Osteocyte (in vitro differentiated cells): ENCODE data around the gene LRRFIP2. TPM values are rescaled to one million over a fixed set of nuclear protein-coding genes. Genes with fewer than 3 reads are reported as not detected.

Experiments used
- DNase-seq: peaks from one replicate; pipeline ENCODE4 v3.0.0; 2021; ENCODE audit warnings: mixed read lengths; ENCODE audit not compliant: unreplicated experiment; ENCODE audit errors: extremely low spot score
- H3K27ac Mint-ChIP-seq: one replicate; pipeline ENCODE4 v1.8.0; 2021; ENCODE audit warnings: mild to moderate bottlenecking, mixed read lengths; ENCODE audit not compliant: unreplicated experiment
- H3K27me3 Mint-ChIP-seq: one replicate; pipeline ENCODE4 v1.8.0; 2021; ENCODE audit warnings: mixed read lengths; ENCODE audit not compliant: unreplicated experiment
- H3K36me3 Mint-ChIP-seq: one replicate; pipeline ENCODE4 v1.8.0; 2021; ENCODE audit warnings: mixed read lengths; ENCODE audit not compliant: unreplicated experiment
- H3K4me1 Mint-ChIP-seq: one replicate; pipeline ENCODE4 v1.8.0; 2021; ENCODE audit warnings: mixed read lengths; ENCODE audit not compliant: unreplicated experiment
- H3K4me3 Mint-ChIP-seq: one replicate; pipeline ENCODE4 v1.8.0; 2021; ENCODE audit warnings: mild to moderate bottlenecking, moderate library complexity, mixed read lengths; ENCODE audit not compliant: unreplicated experiment
- H3K9me3 Mint-ChIP-seq: one replicate; pipeline ENCODE4 v1.8.0; 2021; ENCODE audit warnings: mixed read lengths; ENCODE audit not compliant: unreplicated experiment
- total RNA-seq: library from RNA; stranded (reverse); gene quantifications from 2 replicates; pipeline ENCODE4 v1.2.1, GENCODE V29; 2021
- TF ChIP-seq, protein P1 (sequence below): fragments of 200-600 bp; sonication (generic); IDR thresholded peaks from 2 replicates; pipeline ENCODE4 v1.5.0; 2021; ENCODE audit warnings: antibody characterized with exemption, mild to moderate bottlenecking, moderate library complexity

The LRRFIP2 gene
- total RNA-seq, 1 donor from 2014 or later, result 43.2 TPM

DNA sequence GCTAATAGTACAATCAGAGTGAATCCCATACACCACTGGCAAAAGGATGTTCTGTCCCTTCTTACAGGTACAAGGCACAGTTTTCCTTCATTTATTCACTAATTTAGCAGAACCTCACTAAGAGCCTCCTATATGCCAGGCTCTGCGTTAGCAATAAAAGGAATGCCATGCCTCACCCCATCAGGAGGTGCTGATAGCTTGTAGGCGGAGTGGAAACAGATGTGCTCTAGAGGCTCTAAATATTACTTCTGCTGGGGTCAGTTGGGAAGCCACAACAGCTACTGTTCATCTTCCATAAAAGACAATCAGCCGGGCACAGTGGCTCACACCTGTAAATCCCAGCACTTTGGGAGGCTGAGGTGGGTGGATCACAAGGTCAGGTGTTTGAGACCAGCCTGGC, 156.7 kb downstream of the LRRFIP2 start:
- no peak for DNase-seq
- Mint-ChIP-seq H3K27me3 (no peaks in the 10 kb centered on the region), H3K27ac (no peak overlapping the region), H3K9me3 (no peaks in the 10 kb centered on the region), H3K4me1 (no peaks in the 10 kb centered on the region), H3K4me3 (no peak overlapping the region), H3K36me3 (peaks cover 34% of the 10 kb centered on the region)
- TF ChIP-seq, protein P1, sequence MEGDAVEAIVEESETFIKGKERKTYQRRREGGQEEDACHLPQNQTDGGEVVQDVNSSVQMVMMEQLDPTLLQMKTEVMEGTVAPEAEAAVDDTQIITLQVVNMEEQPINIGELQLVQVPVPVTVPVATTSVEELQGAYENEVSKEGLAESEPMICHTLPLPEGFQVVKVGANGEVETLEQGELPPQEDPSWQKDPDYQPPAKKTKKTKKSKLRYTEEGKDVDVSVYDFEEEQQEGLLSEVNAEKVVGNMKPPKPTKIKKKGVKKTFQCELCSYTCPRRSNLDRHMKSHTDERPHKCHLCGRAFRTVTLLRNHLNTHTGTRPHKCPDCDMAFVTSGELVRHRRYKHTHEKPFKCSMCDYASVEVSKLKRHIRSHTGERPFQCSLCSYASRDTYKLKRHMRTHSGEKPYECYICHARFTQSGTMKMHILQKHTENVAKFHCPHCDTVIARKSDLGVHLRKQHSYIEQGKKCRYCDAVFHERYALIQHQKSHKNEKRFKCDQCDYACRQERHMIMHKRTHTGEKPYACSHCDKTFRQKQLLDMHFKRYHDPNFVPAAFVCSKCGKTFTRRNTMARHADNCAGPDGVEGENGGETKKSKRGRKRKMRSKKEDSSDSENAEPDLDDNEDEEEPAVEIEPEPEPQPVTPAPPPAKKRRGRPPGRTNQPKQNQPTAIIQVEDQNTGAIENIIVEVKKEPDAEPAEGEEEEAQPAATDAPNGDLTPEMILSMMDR, result no peak

DNA sequence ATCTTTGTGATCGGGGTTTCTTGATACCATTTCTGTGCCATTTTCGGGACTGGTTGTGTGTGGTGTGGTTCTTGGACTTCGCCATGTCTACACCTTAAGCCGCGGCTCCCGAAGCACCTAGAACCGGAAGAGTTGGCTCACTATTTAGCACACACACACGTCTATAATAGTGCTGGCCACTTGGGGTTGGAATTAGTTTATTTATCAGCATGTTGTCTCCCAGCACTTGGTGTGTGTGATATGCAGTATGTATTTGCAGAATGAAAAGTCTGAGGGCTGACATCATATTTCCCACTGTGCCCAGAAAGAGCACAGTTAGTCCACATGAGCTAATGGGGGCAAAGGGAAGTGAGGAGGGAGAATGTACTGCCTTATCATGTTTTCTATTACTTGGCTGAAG, 157.5 kb downstream of the LRRFIP2 start:
- DNase-seq, result no peak
- no peak overlapping the region for H3K4me3 Mint-ChIP-seq
- H3K4me1 Mint-ChIP-seq, result no peaks in the 10 kb centered on the region
- H3K9me3 Mint-ChIP-seq, result no peaks in the 10 kb centered on the region
- peaks cover 32% of the 10 kb centered on the region for H3K36me3 Mint-ChIP-seq
- H3K27ac Mint-ChIP-seq, result no peak overlapping the region
- no peaks in the 10 kb centered on the region for H3K27me3 Mint-ChIP-seq
- TF ChIP-seq, protein P1, result no peak

DNA sequence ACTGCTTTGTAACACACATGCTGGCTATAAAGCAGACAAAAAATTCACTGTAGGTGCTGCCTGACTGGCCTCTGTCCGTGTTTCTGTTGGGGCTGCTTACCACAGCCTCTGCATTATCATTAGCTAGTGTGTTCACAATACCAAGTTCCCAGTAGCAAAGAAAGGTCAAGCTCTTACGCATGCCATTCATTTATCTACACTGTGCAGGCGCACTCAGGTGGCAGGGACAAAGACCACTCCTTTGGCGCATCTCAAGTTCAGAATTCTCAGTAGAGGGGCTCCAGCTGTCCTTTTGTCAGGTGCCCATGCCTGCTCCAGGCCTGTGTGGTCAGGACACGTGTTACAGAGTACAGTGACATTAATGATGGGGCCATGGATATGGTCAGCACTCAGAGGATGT, 158.7 kb downstream of the LRRFIP2 start:
- no peaks in the 10 kb centered on the region for H3K4me1 Mint-ChIP-seq
- no peak overlapping the region for H3K4me3 Mint-ChIP-seq
- TF ChIP-seq, protein P1, result no peak
- no peaks in the 10 kb centered on the region for H3K9me3 Mint-ChIP-seq
- no peak for DNase-seq
- H3K27ac Mint-ChIP-seq, result no peak overlapping the region
- H3K27me3 Mint-ChIP-seq, result no peaks in the 10 kb centered on the region
- H3K36me3 Mint-ChIP-seq, result peaks cover 32% of the 10 kb centered on the region

DNA sequence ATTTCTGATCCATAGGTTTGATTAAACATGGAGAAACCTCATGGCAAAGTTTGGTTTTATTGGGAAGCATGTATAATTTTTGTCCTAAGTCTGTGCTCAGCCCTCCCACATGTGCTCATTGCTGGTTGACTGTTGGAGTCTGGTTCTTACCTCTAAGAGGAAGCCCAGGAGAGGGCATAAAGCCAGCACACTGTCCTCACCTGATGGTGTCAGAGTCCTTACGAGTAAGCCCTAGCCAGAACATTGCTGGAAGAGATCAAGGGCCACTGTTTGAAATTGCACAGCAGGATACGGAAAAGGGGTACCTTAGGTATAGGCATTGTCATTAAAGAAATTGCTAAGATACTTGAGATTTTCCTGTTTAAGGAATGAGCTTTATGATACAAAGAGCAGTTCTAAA, 159.8 kb downstream of the LRRFIP2 start:
- TF ChIP-seq, protein P1, result no peak
- no peaks in the 10 kb centered on the region for H3K9me3 Mint-ChIP-seq
- H3K27me3 Mint-ChIP-seq, result no peaks in the 10 kb centered on the region

More for the DNA sequence above, 159.8 kb downstream of the LRRFIP2 start:
- Mint-ChIP-seq H3K4me3 (no peak overlapping the region), H3K27ac (no peak overlapping the region), H3K36me3 (peaks cover 27% of the 10 kb centered on the region), H3K4me1 (no peaks in the 10 kb centered on the region)
- no peak for DNase-seq

Other genes with a start within 250 kb of the LRRFIP2 start
- 24.9 and 26.1 TPM in 2 replicates for gene TRANK1, start 229.5 kb downstream of the LRRFIP2 start, total RNA-seq
- gene EPM2AIP1, start 181.5 kb downstream of the LRRFIP2 start, total RNA-seq, result 24.5 and 24.8 TPM in 2 replicates
- 31.2 and 35.6 TPM in 2 replicates for gene MLH1, start 181.1 kb downstream of the LRRFIP2 start, total RNA-seq
- gene GOLGA4, start 68.7 kb upstream of the LRRFIP2 start, total RNA-seq, result 55.9 and 62.8 TPM in 2 replicates